HK-2 (cell line): Measurements from ENCODE around the gene BIVM.
"Not testable (repeated sequence)": the region's sequence is repeated elsewhere in the genome, so short reads cannot be mapped to it uniquely, and the experiment has no call there.

ENCODE experiments used
- DNase-seq: peaks from one replicate; pipeline ENCODE4 v3.0.0-alpha.2; 2018; ENCODE audit not compliant: unreplicated experiment

The BIVM gene

GRCh38 chr13:102798581-102799425 lies at the start of gene BIVM, which contains the start of gene POGLUT2:
TSS of gene BIVM (plus strand) at chr13:102799119. CDS start at chr13:102807268, 8,149 bp downstream.
TSS of gene POGLUT2 (minus strand) at chr13:102798976. CDS start at chr13:102798670, 306 bp downstream.
- peak; percentile 88 for DNase-seq

- no peak for DNase-seq
Observed at GRCh38 chr13:102751886-102752285, 47.0 kb upstream of the BIVM start.

GRCh38 chr13:102757006-102757405 lies 41.9 kb upstream of the BIVM start:
- no peak for DNase-seq

GRCh38 chr13:102758842-102759241 lies 40.1 kb upstream of the BIVM start:
- no peak for DNase-seq

GRCh38 chr13:102761071-102761470 lies 37.8 kb upstream of the BIVM start:
- no peak for DNase-seq

- no peak for DNase-seq
Observed at GRCh38 chr13:102763741-102764140, 35.2 kb upstream of the BIVM start.

GRCh38 chr13:102768909-102769308 lies 30.0 kb upstream of the BIVM start:
- DNase-seq = no peak

GRCh38 chr13:102769679-102770078 lies 29.2 kb upstream of the BIVM start:
- DNase-seq = no peak

- no peak for DNase-seq
Observed at GRCh38 chr13:102770435-102770834, 28.5 kb upstream of the BIVM start.

- no peak for DNase-seq
Observed at GRCh38 chr13:102771298-102772041, 27.4 kb upstream of the BIVM start.

- no peak for DNase-seq
Observed at GRCh38 chr13:102772042-102772425, 26.9 kb upstream of the BIVM start.

GRCh38 chr13:102773441-102774213 lies 25.3 kb upstream of the BIVM start, which contains the start of gene TEX30:
TSS of gene TEX30 (minus strand) at chr13:102773786. CDS start at chr13:102770026, 3,760 bp downstream.
- peak; percentile 78 for DNase-seq

GRCh38 chr13:102774214-102774568 lies 24.7 kb upstream of the BIVM start:
- DNase-seq = no peak

- DNase-seq = no peak
Observed at GRCh38 chr13:102774591-102775520, 24.1 kb upstream of the BIVM start.

- no peak for DNase-seq
Observed at GRCh38 chr13:102776271-102776670, 22.6 kb upstream of the BIVM start.

- no peak for DNase-seq
Observed at GRCh38 chr13:102777736-102778135, 21.2 kb upstream of the BIVM start.

- no peak for DNase-seq
Observed at GRCh38 chr13:102779436-102780159, 19.3 kb upstream of the BIVM start.

GRCh38 chr13:102780656-102781055 lies 18.3 kb upstream of the BIVM start:
- not testable (repeated sequence) for DNase-seq

GRCh38 chr13:102781591-102781990 lies 17.3 kb upstream of the BIVM start:
- no peak for DNase-seq

GRCh38 chr13:102784483-102784882 lies 14.4 kb upstream of the BIVM start:
- no peak for DNase-seq
